HG03159 (cell line): ENCODE measurements around the gene MAGED4.
"Not testable (repeated sequence)": the region's sequence is repeated elsewhere in the genome, so short reads cannot be mapped to it uniquely, and the experiment has no call there.

Experiments used
- ATAC-seq: cut with Tn5 transposase; IDR thresholded peaks from one replicate; pipeline ENCODE4 v1.9.1; 2021; ENCODE audit warnings: mild to moderate bottlenecking, moderate library complexity; ENCODE audit not compliant: unreplicated experiment

MAGED4 gene, protein sequence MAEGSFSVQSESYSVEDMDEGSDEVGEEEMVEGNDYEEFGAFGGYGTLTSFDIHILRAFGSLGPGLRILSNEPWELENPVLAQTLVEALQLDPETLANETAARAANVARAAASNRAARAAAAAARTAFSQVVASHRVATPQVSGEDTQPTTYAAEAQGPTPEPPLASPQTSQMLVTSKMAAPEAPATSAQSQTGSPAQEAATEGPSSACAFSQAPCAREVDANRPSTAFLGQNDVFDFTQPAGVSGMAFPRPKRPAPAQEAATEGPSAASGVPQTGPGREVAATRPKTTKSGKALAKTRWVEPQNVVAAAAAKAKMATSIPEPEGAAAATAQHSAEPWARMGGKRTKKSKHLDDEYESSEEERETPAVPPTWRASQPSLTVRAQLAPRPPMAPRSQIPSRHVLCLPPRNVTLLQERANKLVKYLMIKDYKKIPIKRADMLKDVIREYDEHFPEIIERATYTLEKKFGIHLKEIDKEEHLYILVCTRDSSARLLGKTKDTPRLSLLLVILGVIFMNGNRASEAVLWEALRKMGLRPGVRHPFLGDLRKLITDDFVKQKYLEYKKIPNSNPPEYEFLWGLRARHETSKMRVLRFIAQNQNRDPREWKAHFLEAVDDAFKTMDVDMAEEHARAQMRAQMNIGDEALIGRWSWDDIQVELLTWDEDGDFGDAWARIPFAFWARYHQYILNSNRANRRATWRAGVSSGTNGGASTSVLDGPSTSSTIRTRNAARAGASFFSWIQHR

GRCh38 chrX:52184440-52185077, at the start of gene MAGED4:
Gene MAGED4, plus strand, starts transcription at chrX:52184888. Its CDS starts 1,035 bp downstream, at chrX:52185923.
- ATAC-seq: not testable (repeated sequence)

- ATAC-seq: no peak
Measured at GRCh38 chrX:52138830-52139544, 45.7 kb upstream of the MAGED4 start.

GRCh38 chrX:52139545-52139895, 45.2 kb upstream of the MAGED4 start:
- no peak for ATAC-seq

DNA sequence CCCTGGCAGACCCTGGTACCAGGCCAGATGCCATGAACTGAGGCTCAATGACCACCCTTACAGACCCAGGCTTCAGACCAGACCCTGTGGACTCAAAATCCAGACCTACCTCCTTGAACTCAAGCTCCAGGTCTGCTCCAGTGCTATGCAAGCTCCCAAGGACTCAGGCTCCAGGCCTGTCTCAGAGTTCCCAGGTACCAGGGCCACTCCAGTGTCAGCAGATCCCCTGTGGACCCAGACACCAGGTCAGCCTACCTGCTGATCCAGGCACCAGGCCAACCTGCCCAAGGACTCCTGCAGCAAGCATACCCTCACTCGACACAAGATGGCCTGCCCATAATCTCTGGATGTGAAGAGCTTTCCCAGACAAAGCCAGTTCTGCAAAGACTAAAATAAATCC, 44.7 kb upstream of the MAGED4 start:
- no peak for ATAC-seq

GRCh38 chrX:52150667-52151066, 34.0 kb upstream of the MAGED4 start:
- not testable (repeated sequence) for ATAC-seq

DNA sequence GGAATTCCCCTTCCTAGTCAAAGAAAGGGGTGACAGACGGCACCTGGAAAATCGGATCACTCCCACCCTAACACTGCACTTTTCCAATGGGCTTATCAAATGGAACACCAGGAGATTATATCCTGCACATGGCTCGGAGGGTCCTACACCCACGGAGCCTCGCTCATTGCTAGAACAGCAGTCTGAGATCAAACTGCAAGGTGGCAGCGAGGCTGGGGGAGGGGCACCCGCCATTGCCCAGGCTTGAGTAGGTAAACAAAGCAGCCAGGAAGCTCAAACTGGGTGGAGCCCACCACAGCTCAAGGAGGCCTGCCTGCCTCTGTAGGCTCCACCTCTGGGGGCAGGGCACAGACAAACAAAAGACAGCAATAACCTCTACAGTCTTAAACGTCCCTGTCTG, 24.5 kb upstream of the MAGED4 start:
- ATAC-seq: not testable (repeated sequence)

- no peak for ATAC-seq
Measured at GRCh38 chrX:52166840-52167239, 17.8 kb upstream of the MAGED4 start.

- not testable (repeated sequence) for ATAC-seq
Measured at GRCh38 chrX:52171055-52171454, 13.6 kb upstream of the MAGED4 start.

DNA sequence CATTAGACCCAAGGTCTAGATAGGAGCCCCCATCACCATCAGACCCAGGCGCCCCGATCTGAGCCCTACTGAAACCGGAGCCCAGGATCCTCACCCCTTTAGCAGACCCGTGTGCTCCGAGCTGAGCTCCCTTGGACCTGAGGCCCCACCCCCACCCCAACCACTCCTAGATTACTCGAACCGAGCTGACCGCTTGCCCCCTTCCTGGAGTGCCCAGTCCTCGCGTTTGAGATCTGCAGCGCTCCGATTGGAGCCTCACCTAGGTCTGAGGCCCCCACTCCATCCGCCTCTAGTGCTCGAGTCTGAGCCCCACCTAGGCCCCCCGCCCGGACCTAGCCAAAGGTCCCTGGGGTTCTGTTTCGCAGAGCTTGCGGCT, 378 bp downstream of the MAGED4 start:
- ATAC-seq: not testable (repeated sequence)

- ATAC-seq: not testable (repeated sequence)
Measured at GRCh38 chrX:52211405-52211804, 26.7 kb downstream of the MAGED4 start.

DNA sequence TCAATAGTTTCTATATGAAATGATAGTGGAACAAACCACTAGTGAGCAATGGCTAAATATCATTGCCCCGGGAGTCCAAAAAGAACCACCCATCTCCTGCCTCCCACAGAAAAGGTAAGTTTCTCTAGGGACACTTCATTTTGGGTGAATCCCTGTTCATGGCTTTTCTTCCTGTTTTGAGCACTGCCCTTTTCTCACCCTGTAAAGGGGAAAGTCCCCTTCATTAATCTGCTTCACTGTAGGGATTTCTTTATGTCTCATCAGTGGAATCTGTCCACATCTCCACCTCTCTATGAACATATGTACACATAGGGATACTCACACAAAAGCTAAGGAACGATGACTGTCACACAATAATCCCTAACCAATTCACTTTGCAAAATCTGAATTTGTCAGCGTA, 28.6 kb downstream of the MAGED4 start:
- ATAC-seq: no peak

DNA sequence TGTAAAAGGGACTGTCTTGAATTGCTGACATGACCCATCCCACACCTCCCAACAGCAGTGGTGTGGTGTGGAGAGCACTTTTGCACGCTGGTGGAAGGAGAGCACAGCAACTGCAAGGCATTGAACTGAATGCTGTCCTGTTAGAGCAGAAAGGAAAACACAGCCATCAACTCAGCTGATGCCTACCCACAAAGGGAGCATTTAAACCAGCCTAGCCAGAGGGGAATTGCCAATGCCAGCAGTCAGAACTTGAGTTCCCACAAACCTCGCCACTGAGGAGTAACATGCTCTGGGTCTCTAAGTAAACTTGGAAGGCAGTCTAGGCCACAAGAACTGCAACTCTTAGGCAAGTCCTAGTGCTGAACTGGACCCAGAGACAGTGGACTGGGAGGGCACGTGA, 31.9 kb downstream of the MAGED4 start:
- ATAC-seq: no peak

DNA sequence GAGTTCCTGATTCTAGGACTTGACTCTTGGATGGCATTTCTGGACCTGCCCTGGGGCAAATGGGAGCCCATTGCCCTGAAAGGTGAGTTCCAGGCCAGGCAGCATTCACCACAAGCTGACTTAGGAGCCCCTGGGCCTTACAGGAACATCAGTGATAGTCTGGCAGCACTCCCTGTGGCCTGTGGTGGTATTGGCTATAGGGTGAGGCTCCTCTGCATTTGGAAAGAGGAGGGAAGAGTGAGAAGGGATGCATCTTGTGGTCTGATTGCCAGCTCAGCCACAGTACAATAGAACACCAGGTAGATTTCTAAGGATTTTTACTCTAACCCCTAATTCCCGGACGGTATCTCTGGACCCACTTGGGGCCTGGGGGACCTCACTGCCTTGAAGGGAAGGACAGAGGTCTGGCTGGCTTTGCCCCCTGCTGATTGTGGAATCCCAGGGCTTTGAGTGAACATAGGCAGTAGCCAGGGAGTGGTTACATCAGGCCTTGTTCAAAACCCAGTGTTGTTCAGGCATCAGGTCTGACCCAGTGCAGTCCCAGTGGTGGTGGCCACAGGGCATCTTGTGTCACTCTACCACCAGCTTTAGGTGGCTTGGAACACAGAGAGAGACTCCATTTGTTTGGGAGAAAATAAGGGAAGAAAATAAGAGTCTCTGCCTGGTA, 32.9 kb downstream of the MAGED4 start:
- ATAC-seq: no peak

DNA sequence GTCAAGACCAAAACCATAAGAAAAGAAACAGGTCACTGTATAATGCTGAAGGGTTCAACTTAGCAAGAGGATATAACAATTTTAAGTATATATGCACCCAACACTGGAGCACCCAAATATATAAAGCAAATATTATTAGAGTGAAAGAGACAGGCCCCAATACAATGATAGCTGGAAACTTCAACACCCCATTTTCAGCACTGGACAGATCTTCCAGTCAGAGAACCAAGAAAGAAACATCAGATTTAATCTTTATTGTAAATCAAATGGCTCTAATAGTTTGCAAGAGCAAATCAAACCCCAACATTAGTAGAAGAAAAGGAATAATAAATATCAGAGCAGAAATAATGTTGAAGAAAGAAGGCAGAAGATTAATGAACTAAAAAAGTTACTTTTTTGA, 36.2 kb downstream of the MAGED4 start:
- no peak for ATAC-seq
